ENCODE data around the gene SPTSSB.

GRCh38 chr3:161393803-161394202, 22.5 kb upstream of the SPTSSB start:
- TF ChIP-seq CTCF (IDR thresholded peaks at IDR 0.05; ENCODE audit: insufficient read depth, low read depth, low read length) (no peak), EZH2 (IDR thresholded peaks at IDR 0.05; ENCODE audit: insufficient read depth, low read length) (no peak)
